Activated T-cell treated with anti-CD3 and anti-CD28 coated beads, Interleukin-2, amount 50 U/mL, for 48 hours (primary cell): ENCODE data around the gene IL1RAP.

Source experiments
- DNase-seq, 2 experiments: peaks; one replicate each; pipeline ENCODE4 v3.0.0-alpha.2; 2020

IL1RAP gene

GRCh38 chr3:190545191-190545590, 31.3 kb downstream of the IL1RAP start:
- DNase-seq = no peak

GRCh38 chr3:190546881-190547510, 33.1 kb downstream of the IL1RAP start:
- no peak for DNase-seq

GRCh38 chr3:190548031-190548656, 34.3 kb downstream of the IL1RAP start:
- no peak for DNase-seq

- DNase-seq = no peak
Measured at GRCh38 chr3:190552021-190552420, 38.1 kb downstream of the IL1RAP start.

DNA sequence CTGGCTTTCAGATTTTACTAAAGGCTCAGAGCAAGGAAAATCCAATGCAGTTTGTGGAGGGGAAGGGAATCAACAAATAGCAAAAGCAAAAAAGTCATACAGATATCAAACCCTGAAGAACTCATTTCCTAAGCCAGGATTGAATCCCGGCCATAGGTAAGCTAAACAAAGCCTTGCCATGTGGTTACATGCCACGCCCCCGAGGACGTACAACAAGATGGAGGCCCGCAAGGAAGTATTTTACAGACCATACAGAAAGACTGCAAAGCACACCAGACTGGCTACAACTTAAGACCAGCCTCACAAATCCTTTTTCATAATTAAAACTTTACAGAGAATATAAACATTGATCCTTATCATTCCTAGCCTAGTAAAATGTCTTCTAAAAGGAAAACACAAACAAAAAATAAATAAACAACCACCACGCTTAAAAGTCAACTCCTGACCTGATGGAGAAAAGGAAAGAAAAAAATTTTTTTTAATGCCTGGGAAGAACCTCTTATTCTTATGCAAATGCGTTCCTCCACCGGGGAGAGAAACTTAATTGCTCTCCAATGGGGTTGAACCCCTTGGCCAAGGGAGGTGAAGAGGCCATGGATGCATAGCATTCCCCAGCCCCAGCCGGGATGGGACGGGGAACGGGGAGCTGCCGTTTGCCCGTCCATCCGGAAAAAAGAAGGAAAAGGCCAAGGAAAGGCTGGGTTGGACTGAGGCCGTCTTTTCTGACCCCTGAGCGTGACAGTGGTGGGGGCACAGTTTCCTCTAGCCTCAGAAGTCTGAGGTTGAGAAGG, 39.3 kb downstream of the IL1RAP start:
- DNase-seq = no peak

DNA sequence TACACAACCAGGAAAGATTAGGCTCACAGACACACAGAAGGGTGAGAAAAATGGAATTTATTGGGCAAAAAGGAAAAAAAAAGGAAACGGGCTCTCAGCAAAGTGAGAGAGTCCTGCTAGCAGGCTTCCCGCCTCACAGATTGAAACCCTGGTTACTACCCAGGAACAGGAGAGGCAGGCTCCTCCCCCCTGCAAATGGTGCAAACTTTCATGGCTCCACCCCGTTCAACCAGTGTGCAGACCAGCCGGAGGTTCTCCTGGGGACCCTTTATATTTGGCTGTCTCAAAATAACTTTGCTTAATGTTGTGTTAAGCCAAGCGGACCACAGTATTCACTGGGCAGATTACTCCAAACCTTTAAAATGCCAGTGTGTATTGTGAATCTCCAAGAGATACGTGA, 40.3 kb downstream of the IL1RAP start:
- no peak for DNase-seq

- no peak for DNase-seq
Measured at GRCh38 chr3:190556351-190556750, 42.5 kb downstream of the IL1RAP start.

DNA sequence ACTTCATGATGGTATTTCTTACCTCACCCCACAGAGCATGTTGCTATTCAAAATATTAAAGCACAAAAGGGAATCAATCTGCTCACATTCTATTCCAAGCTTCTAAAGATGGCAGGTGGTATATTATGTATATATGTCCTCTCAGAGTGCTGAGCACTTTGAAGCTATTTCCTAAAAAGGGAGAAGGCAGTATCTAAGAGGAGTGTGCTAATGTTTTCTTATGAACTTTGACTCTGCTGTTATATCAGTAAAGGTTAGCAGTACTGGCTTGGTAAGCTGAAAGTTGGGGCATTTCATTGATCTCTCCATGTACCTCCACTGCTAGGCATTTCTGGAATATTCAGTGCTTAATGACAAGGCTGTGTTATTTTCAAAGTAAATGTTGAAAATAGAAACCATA, 43.4 kb downstream of the IL1RAP start:
- no peak for DNase-seq

- no peak for DNase-seq
Measured at GRCh38 chr3:190558316-190558715, 44.4 kb downstream of the IL1RAP start.

GRCh38 chr3:190558796-190559195, 44.9 kb downstream of the IL1RAP start:
- no peak for DNase-seq

GRCh38 chr3:190560013-190560895, 46.4 kb downstream of the IL1RAP start:
- DNase-seq = no peak

DNA sequence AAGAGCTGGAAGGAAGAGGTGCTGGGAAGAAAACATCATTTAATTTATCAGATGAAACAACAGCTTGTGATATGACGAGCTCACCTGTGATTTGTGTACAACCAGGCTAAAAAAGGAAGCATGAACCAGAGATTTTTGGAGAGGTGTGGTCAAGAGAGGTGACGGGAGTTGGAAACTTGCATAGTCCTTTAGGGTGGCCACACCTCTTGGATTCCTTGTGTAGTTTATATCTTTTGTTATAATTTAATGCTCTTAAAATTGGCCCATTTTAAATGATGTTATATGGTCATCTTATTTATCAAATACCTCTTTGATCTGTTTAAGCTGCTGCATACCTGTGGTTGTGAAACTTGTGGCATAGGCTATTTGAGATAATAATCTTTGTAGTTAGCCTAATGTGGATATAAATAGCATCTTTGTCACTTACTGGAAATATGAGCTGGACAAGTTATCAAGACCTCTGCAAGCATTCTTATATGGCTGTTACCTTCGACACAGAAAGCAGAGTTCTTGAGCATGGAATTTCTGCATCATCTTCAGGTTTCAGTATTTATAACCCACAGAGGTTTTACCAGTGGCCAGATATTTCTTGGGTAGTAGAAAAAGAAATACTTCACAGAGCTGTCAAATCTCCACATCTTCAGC, 49.1 kb downstream of the IL1RAP start:
- no peak for DNase-seq

GRCh38 chr3:190564175-190564574, 50.3 kb downstream of the IL1RAP start:
- no peak for DNase-seq

- peak; percentile 83 to 85 for DNase-seq
Measured at GRCh38 chr3:190566043-190566933, 52.4 kb downstream of the IL1RAP start.

GRCh38 chr3:190568036-190568435, 54.2 kb downstream of the IL1RAP start:
- no peak for DNase-seq

GRCh38 chr3:190574473-190574872, 60.6 kb downstream of the IL1RAP start:
- no peak for DNase-seq

DNA sequence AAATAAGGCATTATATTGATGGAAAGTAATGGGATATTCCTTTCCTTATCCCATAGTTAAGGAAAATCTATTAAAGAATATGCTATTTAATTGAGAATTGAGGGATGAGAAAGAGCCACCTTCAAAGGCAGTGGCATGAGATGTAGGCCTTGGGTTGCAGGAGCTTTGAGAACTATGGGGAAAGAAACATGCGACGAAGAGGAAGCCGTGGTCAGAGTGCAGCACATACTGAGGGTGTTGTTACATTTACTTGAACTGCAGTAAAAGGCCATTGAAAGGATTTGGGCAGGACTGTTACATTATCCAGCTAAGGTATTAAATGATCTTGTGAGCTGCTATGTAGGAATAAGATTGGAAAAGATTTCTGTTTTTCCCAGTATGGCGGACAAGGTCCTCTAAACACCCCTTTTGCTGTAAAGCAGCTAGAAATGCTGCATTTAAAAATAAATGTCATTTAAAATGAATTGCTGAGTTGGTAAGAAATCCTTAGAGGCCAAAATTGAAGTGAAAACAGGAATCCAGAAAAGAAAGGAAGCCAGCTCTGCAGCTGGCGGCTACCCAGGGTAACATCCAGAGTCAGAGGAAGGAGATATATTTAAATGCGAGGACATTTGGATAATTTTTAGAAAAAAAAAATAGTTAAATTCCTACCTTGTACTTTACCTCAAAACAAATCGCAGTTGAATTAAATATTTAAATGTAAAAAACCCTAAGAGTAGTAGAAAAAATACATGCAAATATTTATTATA, 61.7 kb downstream of the IL1RAP start:
- DNase-seq = no peak

DNA sequence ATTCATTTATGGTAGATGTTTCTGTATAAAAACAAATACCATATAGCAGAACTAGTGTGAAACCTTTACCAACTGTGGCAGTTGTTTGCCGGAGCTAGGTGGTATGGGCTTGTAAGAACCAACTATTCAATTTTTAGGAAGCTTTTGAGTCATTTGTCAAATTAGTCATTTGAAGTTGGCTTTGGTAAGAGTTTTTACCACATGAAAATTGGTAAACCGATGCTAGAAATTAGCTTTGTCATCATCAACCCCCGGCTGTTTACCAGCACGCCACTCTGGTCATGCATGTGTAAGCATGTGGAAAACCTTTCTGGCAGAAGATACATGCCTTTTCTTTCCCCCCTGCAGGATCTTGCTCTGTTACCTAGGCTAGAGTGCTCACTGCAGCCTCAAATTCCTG, 63.3 kb downstream of the IL1RAP start:
- DNase-seq = peak; percentile 40 to 44

GRCh38 chr3:190579514-190580137, 65.7 kb downstream of the IL1RAP start:
- no peak for DNase-seq

DNA sequence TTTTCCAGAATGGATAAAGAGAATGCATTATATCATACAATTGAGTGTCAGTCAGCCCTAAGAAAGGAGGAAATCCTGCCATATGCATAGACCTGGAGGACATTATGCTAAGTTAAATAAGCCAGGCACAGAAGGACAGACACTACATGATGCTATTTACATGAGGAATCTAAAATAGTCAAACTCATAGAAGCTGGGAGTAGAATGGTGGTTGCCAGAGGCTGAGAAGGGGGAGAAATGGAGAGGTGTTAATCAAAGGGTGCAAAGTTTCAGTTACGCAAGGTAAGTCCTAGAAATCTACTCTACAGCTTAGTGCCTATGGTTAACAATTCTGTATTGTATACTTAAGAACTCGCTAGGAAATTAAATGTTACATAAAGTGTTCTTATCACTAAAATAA, 66.5 kb downstream of the IL1RAP start:
- DNase-seq = no peak
